BE2C (cell line): Measurements from ENCODE around the gene PDGFA.

Experiments
- DNase-seq: peaks from one replicate; pipeline ENCODE4 v3.0.0-alpha.2; 2020
- H3K27me3 ChIP-seq: fragments of 250-450 bp; sonication (Bioruptor Pico); 2 replicates; pipeline ENCODE4 v1.5.1; 2020; ENCODE audit warnings: mild to moderate bottlenecking
- H3K36me3 ChIP-seq: fragments of 250-450 bp; sonication (Bioruptor Pico); 2 replicates; pipeline ENCODE4 v1.5.1; 2020; ENCODE audit warnings: mild to moderate bottlenecking
- H3K4me1 ChIP-seq: fragments of 250-450 bp; sonication (Bioruptor Pico); 2 replicates; pipeline ENCODE4 v1.5.1; 2020
- H3K4me3 ChIP-seq: 2 replicates; pipeline ENCODE4 v1.5.1; 2011; ENCODE audit warnings: low read depth, low read length
- H3K9me3 ChIP-seq: fragments of 250-450 bp; sonication (Bioruptor Pico); 2 replicates; pipeline ENCODE4 v1.5.1; 2020
- TF ChIP-seq, protein P1 (sequence below): IDR thresholded peaks from 2 replicates; pipeline ENCODE4 v1.5.1; 2012; ENCODE audit warnings: mild to moderate bottlenecking, low read depth, low read length

Gene PDGFA

DNA sequence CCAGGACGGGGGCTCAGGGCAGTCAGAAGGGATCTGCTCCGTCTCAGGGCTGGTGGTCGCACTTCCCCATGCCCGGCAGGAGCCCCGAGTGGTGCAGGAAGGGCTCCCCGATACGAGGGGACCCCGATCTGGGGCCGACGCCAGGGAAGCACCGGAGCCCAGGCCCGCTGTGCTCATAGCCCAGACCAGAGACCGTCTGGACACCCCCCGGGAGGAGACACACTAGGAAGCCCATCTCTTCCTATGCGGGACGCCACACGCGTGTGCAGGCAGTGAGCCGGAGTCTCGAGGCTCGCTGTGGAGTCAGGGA, 39.7 kb upstream of the PDGFA start:
- H3K9me3 ChIP-seq, result no peaks in the 10 kb centered on the region; the same call in 1 of the 2 replicates
- H3K4me3 ChIP-seq, result no peak overlapping the region
- DNase-seq, result no peak
- H3K36me3 ChIP-seq, result no peaks in the 10 kb centered on the region
- TF ChIP-seq, protein P1, sequence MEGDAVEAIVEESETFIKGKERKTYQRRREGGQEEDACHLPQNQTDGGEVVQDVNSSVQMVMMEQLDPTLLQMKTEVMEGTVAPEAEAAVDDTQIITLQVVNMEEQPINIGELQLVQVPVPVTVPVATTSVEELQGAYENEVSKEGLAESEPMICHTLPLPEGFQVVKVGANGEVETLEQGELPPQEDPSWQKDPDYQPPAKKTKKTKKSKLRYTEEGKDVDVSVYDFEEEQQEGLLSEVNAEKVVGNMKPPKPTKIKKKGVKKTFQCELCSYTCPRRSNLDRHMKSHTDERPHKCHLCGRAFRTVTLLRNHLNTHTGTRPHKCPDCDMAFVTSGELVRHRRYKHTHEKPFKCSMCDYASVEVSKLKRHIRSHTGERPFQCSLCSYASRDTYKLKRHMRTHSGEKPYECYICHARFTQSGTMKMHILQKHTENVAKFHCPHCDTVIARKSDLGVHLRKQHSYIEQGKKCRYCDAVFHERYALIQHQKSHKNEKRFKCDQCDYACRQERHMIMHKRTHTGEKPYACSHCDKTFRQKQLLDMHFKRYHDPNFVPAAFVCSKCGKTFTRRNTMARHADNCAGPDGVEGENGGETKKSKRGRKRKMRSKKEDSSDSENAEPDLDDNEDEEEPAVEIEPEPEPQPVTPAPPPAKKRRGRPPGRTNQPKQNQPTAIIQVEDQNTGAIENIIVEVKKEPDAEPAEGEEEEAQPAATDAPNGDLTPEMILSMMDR, result no peak
- no peaks in the 10 kb centered on the region for H3K27me3 ChIP-seq
- no peaks in the 10 kb centered on the region for H3K4me1 ChIP-seq

DNA sequence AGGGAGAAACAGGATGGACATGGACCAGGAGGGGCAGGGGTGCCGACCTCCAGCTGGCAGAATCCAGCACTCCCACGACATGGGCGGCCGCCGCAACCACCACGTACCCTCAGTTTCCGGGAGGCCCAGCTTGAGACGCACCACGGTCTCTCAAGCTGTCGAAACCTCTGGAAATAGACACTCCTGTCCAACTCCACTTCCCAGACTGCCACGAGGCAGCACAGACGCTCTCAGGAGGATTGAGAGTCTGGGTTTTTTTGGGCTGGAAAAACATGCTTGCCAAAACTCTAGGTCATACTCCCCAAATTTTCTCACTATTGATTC, 37.9 kb upstream of the PDGFA start:
- no peaks in the 10 kb centered on the region; the same call in 1 of the 2 replicates for H3K9me3 ChIP-seq
- H3K36me3 ChIP-seq, result no peaks in the 10 kb centered on the region
- DNase-seq, result no peak
- H3K27me3 ChIP-seq, result no peaks in the 10 kb centered on the region
- TF ChIP-seq, protein P1, result no peak
- H3K4me1 ChIP-seq, result no peaks in the 10 kb centered on the region
- H3K4me3 ChIP-seq, result no peak overlapping the region

DNA sequence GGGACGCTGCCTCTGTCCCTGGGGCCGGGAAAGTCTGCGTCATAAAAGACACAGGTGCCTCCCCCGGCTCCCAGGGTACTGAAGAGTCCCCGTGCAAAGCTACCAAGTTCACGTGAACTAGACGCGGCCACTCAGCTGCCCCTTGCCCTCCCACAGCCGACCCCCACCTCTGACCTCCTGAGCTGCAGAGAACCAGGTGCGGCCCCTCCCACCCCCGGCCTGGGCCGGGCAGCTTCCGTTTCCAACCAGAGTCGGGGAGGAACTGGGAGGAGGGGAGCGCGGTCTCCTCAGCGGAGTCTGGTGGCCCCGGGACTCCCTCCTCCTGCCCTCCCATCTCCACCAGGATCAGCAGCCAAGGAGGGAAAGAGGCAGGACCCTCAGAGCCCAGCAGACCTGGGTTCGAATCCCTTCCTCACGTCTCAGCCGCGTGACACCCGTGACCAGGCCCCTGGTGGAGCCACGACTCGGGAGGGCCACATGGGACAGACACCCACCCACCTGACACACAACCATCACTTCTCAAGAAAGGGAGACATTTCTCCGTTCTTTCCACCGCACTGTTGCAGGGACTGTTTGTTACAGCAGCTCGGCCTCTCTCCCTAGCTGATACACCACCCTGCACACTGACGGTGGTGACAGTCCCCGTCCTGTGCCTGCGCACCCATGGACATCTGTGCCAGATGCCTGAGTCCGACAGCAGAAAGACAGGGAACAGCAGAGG, 37.4 kb upstream of the PDGFA start:
- Histone ChIP-seq H3K27me3 (no peaks in the 10 kb centered on the region), H3K4me3 (no peak overlapping the region), H3K9me3 (no peaks in the 10 kb centered on the region; the same call in 1 of the 2 replicates), H3K4me1 (no peaks in the 10 kb centered on the region), H3K36me3 (no peaks in the 10 kb centered on the region)
- TF ChIP-seq, protein P1, result no peak
- DNase-seq, result no peak

DNA sequence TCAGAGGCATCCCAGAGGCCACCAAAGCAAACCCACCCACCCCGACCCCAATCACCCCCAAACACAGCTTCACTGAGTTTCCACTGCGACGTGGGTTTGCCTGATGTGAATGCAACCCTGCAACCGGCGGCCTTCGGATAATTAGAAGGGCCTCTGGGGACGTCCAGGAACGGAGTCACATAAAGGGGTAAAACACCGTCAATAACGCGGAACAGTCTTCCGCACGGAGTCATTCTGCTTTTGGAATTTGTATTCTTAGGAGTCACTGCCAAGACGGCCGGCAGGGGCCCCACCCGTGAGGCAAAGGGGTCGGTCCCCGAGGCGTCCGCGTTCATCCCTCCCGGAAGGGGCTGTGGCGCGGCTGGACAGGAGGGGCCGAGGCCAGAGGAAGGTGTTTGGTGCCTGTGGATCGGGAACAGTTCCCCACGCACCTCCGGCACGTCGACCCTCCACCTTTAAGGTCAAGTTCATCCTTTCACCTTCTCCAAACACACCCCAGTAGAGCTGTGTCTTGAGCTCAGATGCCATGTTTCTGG, 36.7 kb upstream of the PDGFA start:
- no peak overlapping the region for H3K4me3 ChIP-seq
- no peaks in the 10 kb centered on the region for H3K27me3 ChIP-seq
- TF ChIP-seq, protein P1, result no peak
- no peaks in the 10 kb centered on the region for H3K36me3 ChIP-seq
- no peaks in the 10 kb centered on the region for H3K4me1 ChIP-seq
- H3K9me3 ChIP-seq, result no peaks in the 10 kb centered on the region; the same call in 1 of the 2 replicates
- DNase-seq, result no peak

DNA sequence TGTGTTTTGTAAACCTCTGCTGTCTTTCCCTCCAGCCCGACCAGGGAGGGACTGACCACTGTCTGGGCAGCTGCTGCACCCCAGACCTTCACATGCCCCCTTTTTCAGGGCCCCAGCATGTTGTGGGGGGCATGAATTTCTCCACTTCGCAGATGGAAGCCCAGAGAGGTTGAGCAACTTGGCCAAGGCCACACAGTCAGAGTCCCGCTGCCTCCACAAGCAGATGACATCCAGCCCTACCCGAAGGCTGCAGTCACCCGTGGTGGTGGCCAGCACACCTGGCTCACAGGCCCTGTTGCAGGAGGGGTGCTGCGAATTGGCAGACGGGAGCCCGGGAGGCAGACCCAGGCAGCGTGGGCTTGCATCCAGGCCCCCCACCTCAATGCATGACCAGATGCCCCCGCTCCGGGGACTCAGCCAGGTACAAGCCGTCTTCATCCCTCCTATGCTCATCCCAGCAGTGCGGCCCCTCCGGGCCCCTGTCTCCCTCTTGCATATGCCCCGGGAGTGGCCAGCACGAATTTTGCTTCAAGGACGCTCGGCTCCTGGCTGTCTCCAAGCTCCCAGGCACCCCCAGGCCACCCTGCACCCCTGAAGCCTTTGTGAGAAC, 36.0 kb upstream of the PDGFA start:
- TF ChIP-seq, protein P1, result no peak
- Histone ChIP-seq H3K36me3 (no peaks in the 10 kb centered on the region), H3K4me1 (no peaks in the 10 kb centered on the region), H3K4me3 (no peak overlapping the region), H3K9me3 (no peaks in the 10 kb centered on the region; the same call in 1 of the 2 replicates), H3K27me3 (no peaks in the 10 kb centered on the region)
- no peak for DNase-seq

DNA sequence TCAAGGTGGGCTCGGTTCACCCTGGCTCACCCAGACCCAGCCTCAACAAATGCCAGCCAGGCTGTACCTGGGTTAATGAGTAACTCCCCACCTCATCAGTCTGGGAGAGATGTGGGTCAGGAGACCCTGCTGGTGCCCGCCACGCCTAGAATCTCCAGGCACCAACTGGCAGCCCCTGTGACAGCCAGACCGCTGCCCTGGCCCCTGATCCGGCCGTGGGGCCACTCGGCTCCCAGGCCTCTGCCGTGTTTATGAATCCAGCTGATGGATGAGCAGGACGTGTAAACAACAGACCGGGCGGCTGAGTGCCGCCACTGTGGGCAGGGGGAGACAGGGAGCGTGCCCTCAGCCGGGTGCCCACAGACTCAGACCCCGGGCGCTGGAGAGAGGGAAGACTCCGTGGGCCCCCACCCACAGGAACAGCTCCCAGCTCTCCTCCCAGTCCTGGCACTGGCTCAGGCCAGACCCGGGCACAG, 34.0 kb upstream of the PDGFA start:
- H3K4me3 ChIP-seq, result no peak overlapping the region
- DNase-seq, result no peak
- no peaks in the 10 kb centered on the region for H3K36me3 ChIP-seq
- H3K27me3 ChIP-seq, result no peaks in the 10 kb centered on the region
- no peaks in the 10 kb centered on the region; the same call in 1 of the 2 replicates for H3K9me3 ChIP-seq
- no peaks in the 10 kb centered on the region for H3K4me1 ChIP-seq
- TF ChIP-seq, protein P1, result no peak
